Lung microvascular endothelial cell (primary cell): ENCODE data around the gene ADAMTS3. TPM values are rescaled to one million over a fixed set of nuclear protein-coding genes. Genes with fewer than 3 reads are reported as not detected.
A peak's percentile ranks its signal among the peaks of the same experiment; 100 is the strongest.
"Not testable (repeated sequence)": the region's sequence is repeated elsewhere in the genome, so short reads cannot be mapped to it uniquely, and the experiment has no call there.

ENCODE experiments used
- DNase-seq, 2 donors: peaks; one replicate each; pipeline versions ENCODE4 v3.0.0 to v3.0.0-alpha.2; 2010; ENCODE audit warnings: low read depth in 2 of 2
- total RNA-seq: library from RNA; depleted of rRNA; stranded (reverse); fragments of >200 nt; gene quantifications from 2 replicates; pipeline ENCODE4 v1.2.1, GENCODE V29; 2014

ADAMTS3 gene
- total RNA-seq, 1 donor from 2014 or later = 0.40 TPM

- DNase-seq = no peak
Measured at GRCh38 chr4:72553540-72554337, 15.3 kb downstream of the ADAMTS3 start.

GRCh38 chr4:72552447-72552846 is 16.6 kb downstream of the ADAMTS3 start:
- DNase-seq = no peak

- no peak for DNase-seq
Measured at GRCh38 chr4:72546456-72546855, 22.6 kb downstream of the ADAMTS3 start.

- DNase-seq = not testable (repeated sequence)
Measured at GRCh38 chr4:72540694-72541093, 28.3 kb downstream of the ADAMTS3 start.

- DNase-seq = no peak
Measured at GRCh38 chr4:72538006-72538405, 31.0 kb downstream of the ADAMTS3 start.

GRCh38 chr4:72536443-72536842 is 32.6 kb downstream of the ADAMTS3 start:
- no peak for DNase-seq

GRCh38 chr4:72531768-72532290 is 37.2 kb downstream of the ADAMTS3 start:
- DNase-seq = no peak

- no peak for DNase-seq
Measured at GRCh38 chr4:72531322-72531721, 37.7 kb downstream of the ADAMTS3 start.

GRCh38 chr4:72529148-72529822 is 39.7 kb downstream of the ADAMTS3 start:
- DNase-seq = no peak

GRCh38 chr4:72527038-72527646 is 41.9 kb downstream of the ADAMTS3 start:
- no peak for DNase-seq

GRCh38 chr4:72525938-72526337 is 43.1 kb downstream of the ADAMTS3 start:
- peak; percentile 24 to 91 for DNase-seq

- no peak for DNase-seq
Measured at GRCh38 chr4:72522440-72522839, 46.6 kb downstream of the ADAMTS3 start.

GRCh38 chr4:72513227-72513626 is 55.8 kb downstream of the ADAMTS3 start:
- DNase-seq = no peak

GRCh38 chr4:72507860-72508419 is 61.1 kb downstream of the ADAMTS3 start:
- DNase-seq = no peak

- no peak for DNase-seq
Measured at GRCh38 chr4:72507167-72507566, 61.9 kb downstream of the ADAMTS3 start.

GRCh38 chr4:72505314-72505744 is 63.7 kb downstream of the ADAMTS3 start:
- peak; percentile 57 to 70 for DNase-seq

GRCh38 chr4:72500214-72500613 is 68.8 kb downstream of the ADAMTS3 start:
- no peak for DNase-seq

- DNase-seq = peak in 1 of 2 donors; percentile 10
Measured at GRCh38 chr4:72496119-72496518, 72.9 kb downstream of the ADAMTS3 start.

- no peak for DNase-seq
Measured at GRCh38 chr4:72494156-72494555, 74.9 kb downstream of the ADAMTS3 start.

GRCh38 chr4:72489267-72489666 is 79.8 kb downstream of the ADAMTS3 start:
- DNase-seq = peak in 1 of 2 donors; percentile 1

- no peak for DNase-seq
Measured at GRCh38 chr4:72486991-72487390, 82.0 kb downstream of the ADAMTS3 start.

- no peak for DNase-seq
Measured at GRCh38 chr4:72484981-72485380, 84.0 kb downstream of the ADAMTS3 start.
